IMR-90 (cell line): ENCODE data around the gene FARP1. TPM values are rescaled to one million over a fixed set of nuclear protein-coding genes. Genes with fewer than 3 reads are reported as not detected.

Experiments used
- ATAC-seq: fragments of 200-7000 bp; cut with Tn5 transposase; 2 replicates; pipeline ENCODE4 v1.9.1; 2020; ENCODE audit warnings: low read depth, mild to moderate bottlenecking, moderate library complexity
- BruUV-seq: library from RNA; stranded (reverse); fragments of 400-500 nt; replicated peaks from 2 replicates; lab custom pipeline; 2021; lab: Mats Ljungman, UMichigan
- CTCF ChIA-PET: fragments of 300-600 bp; formaldehyde crosslinking; extraction: SDS; loops from one replicate; lab custom pipeline; 2021; ENCODE audit warnings: antibody characterized with exemption; lab: Yijun Ruan, JAX
- POLR2A ChIA-PET: fragments of 300-600 bp; sonication (Branson Sonifier 250); formaldehyde crosslinking; loops from one replicate; lab custom pipeline; 2022; ENCODE audit warnings: antibody characterized with exemption; ENCODE audit not compliant: unreplicated experiment; lab: Charles Lee
- DNase-seq: peaks from one replicate; pipeline ENCODE4 v3.0.0; 2013
- H2AFZ ChIP-seq: replicated peaks from 2 replicates; pipeline ENCODE3; 2013; ENCODE audit warnings: low read length, mild to moderate bottlenecking; ENCODE audit not compliant: poor library complexity
- H2AK5ac ChIP-seq: 2 replicates; pipeline ENCODE4 v1.6.1; 2013; ENCODE audit warnings: low read depth, low read length, inconsistent platforms
- H2AK9ac ChIP-seq: replicated peaks from 2 replicates; pipeline ENCODE3; 2013; ENCODE audit warnings: mild to moderate bottlenecking, low read depth, low read length, moderate library complexity; ENCODE audit not compliant: poor library complexity
- H2BK120ac ChIP-seq: 2 replicates; pipeline ENCODE4 v1.6.1; 2013; ENCODE audit warnings: low read depth, low read length, inconsistent platforms
- H2BK15ac ChIP-seq: 3 replicates; pipeline ENCODE4 v1.6.1; 2013; ENCODE audit warnings: low read depth, low read length, inconsistent platforms
- H2BK20ac ChIP-seq: 2 replicates; pipeline ENCODE4 v1.6.1; 2013; ENCODE audit warnings: low read depth, mild to moderate bottlenecking, inconsistent platforms, low read length, moderate library complexity
- H2BK5ac ChIP-seq: 2 replicates; pipeline ENCODE4 v1.6.1; 2013; ENCODE audit warnings: mild to moderate bottlenecking, low read depth, low read length, inconsistent platforms; ENCODE audit not compliant: poor library complexity, severe bottlenecking
- H3K14ac ChIP-seq: replicated peaks from 2 replicates; pipeline ENCODE4 v1.6.1; 2013; ENCODE audit warnings: low read depth, low read length, inconsistent platforms
- H3K18ac ChIP-seq: 2 replicates; pipeline ENCODE4 v1.6.1; 2013; ENCODE audit warnings: low read depth, low read length, control low read depth
- H3K23ac ChIP-seq: 2 replicates; pipeline ENCODE4 v1.6.1; 2013; ENCODE audit warnings: low read depth, low read length, inconsistent platforms
- H3K27ac ChIP-seq: 2 replicates; pipeline ENCODE4 v1.5.1; 2013; ENCODE audit warnings: mild to moderate bottlenecking, control low read depth, low read length; ENCODE audit not compliant: insufficient read depth
- H3K27me3 ChIP-seq: 2 replicates; pipeline ENCODE4 v1.6.1; 2013; ENCODE audit warnings: low read length; ENCODE audit not compliant: control insufficient read depth, insufficient read depth
- H3K36me3 ChIP-seq: 2 replicates; pipeline ENCODE4 v1.6.1; 2013; ENCODE audit warnings: low read length, mixed read lengths; ENCODE audit not compliant: control insufficient read depth, insufficient read depth
- H3K4ac ChIP-seq: 2 replicates; pipeline ENCODE4 v1.6.1; 2013; ENCODE audit warnings: low read depth, low read length, inconsistent platforms
- H3K4me1 ChIP-seq: 2 replicates; pipeline ENCODE4 v1.6.1; 2013; ENCODE audit warnings: low read length, mixed read lengths; ENCODE audit not compliant: control insufficient read depth, insufficient read depth
- H3K4me2 ChIP-seq: 2 replicates; pipeline ENCODE4 v1.6.1; 2013; ENCODE audit warnings: low read depth, mild to moderate bottlenecking, control low read depth, low read length, moderate library complexity
- H3K4me3 ChIP-seq: 2 replicates; pipeline ENCODE4 v1.5.1; 2013; ENCODE audit warnings: low read depth, mild to moderate bottlenecking, control low read depth, low read length, moderate library complexity; ENCODE audit not compliant: insufficient read depth
- H3K56ac ChIP-seq: 2 replicates; pipeline ENCODE4 v1.6.1; 2013; ENCODE audit warnings: low read length, inconsistent platforms; ENCODE audit not compliant: insufficient read depth; ENCODE audit errors: extremely low read depth
- H3K79me1 ChIP-seq, 2 experiments: 2 replicates each; pipeline ENCODE4 v1.6.1; 2013; ENCODE audit warnings: low read length in 2 of 2, inconsistent platforms in 1 of 2, low read depth in 1 of 2
- H3K9ac ChIP-seq: 2 replicates; pipeline ENCODE4 v1.6.1; 2013; ENCODE audit warnings: low read depth, low read length, control low read depth
- H3K9me1 ChIP-seq: 2 replicates; pipeline ENCODE4 v1.6.1; 2013; ENCODE audit warnings: low read length, inconsistent platforms; ENCODE audit not compliant: insufficient read depth
- H3K9me3 ChIP-seq: 2 replicates; pipeline ENCODE4 v1.6.1; 2013; ENCODE audit warnings: low read length; ENCODE audit not compliant: control insufficient read depth, insufficient read depth
- H4K20me1 ChIP-seq: 2 replicates; pipeline ENCODE4 v1.6.1; 2013; ENCODE audit warnings: low read length, inconsistent platforms; ENCODE audit not compliant: insufficient read depth
- H4K5ac ChIP-seq: 2 replicates; pipeline ENCODE4 v1.6.1; 2013; ENCODE audit warnings: mild to moderate bottlenecking, low read depth, low read length, control low read depth
- H4K8ac ChIP-seq, 2 experiments: 2 replicates each; pipeline ENCODE4 v1.6.1; 2013; ENCODE audit warnings: low read depth in 2 of 2, low read length in 2 of 2, control low read depth in 1 of 2, inconsistent platforms in 1 of 2
- H4K91ac ChIP-seq: 2 replicates; pipeline ENCODE4 v1.6.1; 2013; ENCODE audit warnings: low read depth, low read length, inconsistent platforms; ENCODE audit not compliant: insufficient read depth
- FOS ChIP-seq: fragments of 150-350 bp; IDR thresholded peaks from 2 replicates; pipeline ENCODE4 v1.6.1; 2016; ENCODE audit warnings: low read depth, low read length
- MAZ ChIP-seq: IDR thresholded peaks from 2 replicates; pipeline ENCODE4 v1.6.1; 2012; ENCODE audit warnings: low read depth, mild to moderate bottlenecking, low read length, improper control_type of control experiment, moderate library complexity, borderline replicate concordance
- MXI1 ChIP-seq: IDR thresholded peaks from 2 replicates; pipeline ENCODE4 v1.6.1; 2012; ENCODE audit warnings: low read depth, mild to moderate bottlenecking, low read length, moderate library complexity, borderline replicate concordance
- RFX5 ChIP-seq: IDR thresholded peaks from 2 replicates; pipeline ENCODE4 v1.8.0; 2012; ENCODE audit warnings: low read depth, mild to moderate bottlenecking, low read length, moderate library complexity
- SMC3 ChIP-seq: fragments of 150-350 bp; IDR thresholded peaks from 2 replicates; pipeline ENCODE4 v1.6.1; 2016; ENCODE audit warnings: low read depth, mild to moderate bottlenecking, antibody characterized with exemption, low read length, moderate library complexity
- WGBS, 2 experiments: methylation state at CpG; one replicate each; pipeline versions ENCODE4 v1.1.5 to v1.1.7; 2013; ENCODE audit warnings: missing lambda C conversion rate in 2 of 2; ENCODE audit not compliant: insufficient read length in 1 of 2; ENCODE audit errors: extremely low coverage in 2 of 2; 5-methylcytosine and 5-hydroxymethylcytosine counted together
- dilution Hi-C: fragments of 300-500 bp; cut with HindIII; formaldehyde crosslinking; loops from one replicate; pipeline ENCODE4 v1.14.3; 2018; ENCODE audit warnings: low sequenced_read_pairs; ENCODE audit not compliant: unreplicated experiment
- in situ Hi-C: fragments of 300-500 bp; cut with MboI; formaldehyde crosslinking; loops from 3 replicates; pipeline ENCODE4 v1.14.3; 2019; ENCODE audit warnings: low sequenced_read_pairs, inconsistent platforms, mixed read lengths
- intact Hi-C: fragments of 100-400 bp; cut with micrococcal nuclease; formaldehyde crosslinking; loops from 2 replicates; pipeline ENCODE4 v1.10.0; 2022
- polyA plus RNA-seq, 3 experiments: library from polyadenylated mRNA; depleted of rRNA; stranded (reverse); fragments of >200 nt; gene quantifications; 2 replicates each; pipeline ENCODE4 v1.2.3, GENCODE V29; 2012; ENCODE audit warnings: low replicate concordance in 1 of 3
- total RNA-seq: library from RNA; depleted of rRNA; stranded (reverse); fragments of >200 nt; gene quantifications from 2 replicates; pipeline ENCODE4 v1.2.3, GENCODE V29; 2012
- TF ChIP-seq, protein P1 (sequence below): fragments of 150-350 bp; IDR thresholded peaks from 2 replicates; pipeline ENCODE4 v1.6.1; 2017; ENCODE audit warnings: mild to moderate bottlenecking, antibody characterized with exemption, low read length, low read depth

The FARP1 gene
- total and polyA plus RNA-seq, 2 of the 4 experiments (the other 2 are of a cell fraction), result 39.6 to 57.0 TPM

DNA sequence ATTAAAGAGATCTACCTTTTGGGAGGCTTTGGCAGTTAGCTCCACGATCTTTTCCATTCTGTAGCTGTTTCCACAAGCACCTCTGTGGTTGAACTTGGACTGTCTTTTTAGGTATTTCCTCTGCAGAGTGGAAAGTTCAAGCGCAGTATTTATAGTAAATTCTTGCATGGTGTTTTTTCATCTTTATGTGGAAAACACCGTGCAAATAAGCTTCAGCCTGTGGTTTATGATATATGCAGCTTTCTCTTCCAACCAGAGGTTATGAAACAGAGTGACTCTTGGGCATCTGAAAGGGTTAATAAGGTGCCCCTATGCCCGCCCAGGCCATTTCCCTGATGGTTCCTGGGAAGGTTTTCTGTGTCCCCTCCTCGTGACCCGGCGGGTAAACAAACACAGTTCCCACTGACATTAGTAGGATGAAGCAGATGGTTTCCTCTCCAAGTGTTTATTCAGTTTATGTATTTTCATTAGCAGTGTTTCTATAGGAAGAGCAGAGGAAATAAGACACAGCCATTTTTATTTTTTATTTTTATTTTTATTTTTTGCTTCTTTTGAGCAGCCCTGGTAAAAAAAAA, 73.9 kb downstream of the FARP1 start (continued):
- TF ChIP-seq, protein P1, sequence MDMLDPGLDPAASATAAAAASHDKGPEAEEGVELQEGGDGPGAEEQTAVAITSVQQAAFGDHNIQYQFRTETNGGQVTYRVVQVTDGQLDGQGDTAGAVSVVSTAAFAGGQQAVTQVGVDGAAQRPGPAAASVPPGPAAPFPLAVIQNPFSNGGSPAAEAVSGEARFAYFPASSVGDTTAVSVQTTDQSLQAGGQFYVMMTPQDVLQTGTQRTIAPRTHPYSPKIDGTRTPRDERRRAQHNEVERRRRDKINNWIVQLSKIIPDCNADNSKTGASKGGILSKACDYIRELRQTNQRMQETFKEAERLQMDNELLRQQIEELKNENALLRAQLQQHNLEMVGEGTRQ, result no peak
- no peak for TF ChIP-seq RFX5
- TF ChIP-seq MAZ, result no peak
- TF ChIP-seq FOS, result no peak

GRCh38 chr13:98217597-98217996, 74.7 kb downstream of the FARP1 start:
- CTCF ChIA-PET, result no interaction called here
- WGBS, 2 experiments, result 96% methylated on average over 4 of the region's 12 CpGs; no CpG with 5 or more reads in 1 of the 2 experiments
- TF ChIP-seq SMC3, result no peak
- TF ChIP-seq MXI1, result no peak
- no peak for TF ChIP-seq MAZ

More at GRCh38 chr13:98217597-98217996, 74.7 kb downstream of the FARP1 start:
- no peak overlapping the region for H3K56ac ChIP-seq
- H3K14ac ChIP-seq, result peak overlapping the region; percentile 38
- H4K8ac ChIP-seq, result peak overlapping the region in 1 of 2 experiments; percentile 32; a peak in 1 of 4 replicates
- no peak overlapping the region for H3K4me2 ChIP-seq
- peaks cover 48 to 91% of the 10 kb centered on the region in 2 experiments for H3K79me1 ChIP-seq
- DNase-seq, result no peak
- H2AK5ac ChIP-seq, result peak overlapping the region; percentile 79
- POLR2A ChIA-PET, result no interaction called here
- H2AFZ ChIP-seq, result no peak overlapping the region
- H3K4me3 ChIP-seq, result no peak overlapping the region
- H3K36me3 ChIP-seq, result peaks cover 18% of the 10 kb centered on the region
- peak overlapping the region; percentile 68; the same call in 1 of the 2 replicates for H3K27ac ChIP-seq
- H2BK5ac ChIP-seq, result no peak overlapping the region
- H3K4ac ChIP-seq, result peak overlapping the region; percentile 44
- peaks cover 16% of the 10 kb centered on the region for H4K20me1 ChIP-seq
- H3K18ac ChIP-seq, result peak overlapping the region; percentile 9
- H2BK20ac ChIP-seq, result peak overlapping the region; percentile 8; the same call in 1 of the 2 replicates
- peak overlapping the region; percentile 41; the same call in 1 of the 3 replicates for H2BK15ac ChIP-seq
- H3K9me3 ChIP-seq, result no peaks in the 10 kb centered on the region
- no peaks in the 10 kb centered on the region for H3K27me3 ChIP-seq
- H3K4me1 ChIP-seq, result peaks cover 51% of the 10 kb centered on the region
- intact Hi-C loops (no loop called here), dilution Hi-C loops (no loop called here), in situ Hi-C loops (loop anchor here (5.0 kb wide), 1 partner anchor 45 kb away; no protein-coding TSS in a partner anchor)
- peak overlapping the region; percentile 50 for H2BK120ac ChIP-seq
- H4K91ac ChIP-seq, result peak overlapping the region; percentile 65
- H3K9me1 ChIP-seq, result peaks cover 37% of the 10 kb centered on the region
- no TSS peak for BruUV-seq
- peak overlapping the region; percentile 28; the same call in 1 of the 2 replicates for H3K23ac ChIP-seq
- peak overlapping the region; percentile 22 for H4K5ac ChIP-seq
- ATAC-seq, result no peak
- no peak overlapping the region for H3K9ac ChIP-seq
- no peak overlapping the region for H2AK9ac ChIP-seq
